Measurements from ENCODE around the gene CRADD.

- no peak for TF ChIP-seq CTCF (IDR thresholded peaks at IDR 0.05 in 4 of 5, conservative IDR thresholded peaks at IDR 0.05 in 1 of 5)
- TF ChIP-seq POLR2A (IDR thresholded peaks at IDR 0.05): no peak
Measured at GRCh38 chr12:93668919-93669418, 8.2 kb upstream of the CRADD start.

All from gastrocnemius medialis (tissue), 4 donors.